Neural cell (in vitro differentiated cells): ENCODE data around the gene ZCCHC13. TPM values are rescaled to one million over a fixed set of nuclear protein-coding genes. Genes with fewer than 3 reads are reported as not detected.

Source experiments
- H2AFZ ChIP-seq: fragments of 200-600, 300-800 bp; sonication (generic), shearing (Covaris generic); 2 replicates; pipeline ENCODE4 v1.6.0; 2014; ENCODE audit warnings: low read depth, mild to moderate bottlenecking, antibody characterized with exemption, low read length, moderate library complexity
- H3F3A ChIP-seq: fragments of 200-600 bp; shearing (Covaris generic); 2 replicates; pipeline ENCODE4 v1.6.1; 2016; ENCODE audit warnings: mild to moderate bottlenecking, moderate library complexity, mixed read lengths, antibody characterized with exemption, low read length; ENCODE audit not compliant: insufficient read depth, poor library complexity, severe bottlenecking
- H3K27ac ChIP-seq: fragments of 200-600, 300-800 bp; sonication (generic), shearing (Covaris generic); 2 replicates; pipeline ENCODE4 v1.5.1; 2014; ENCODE audit warnings: mild to moderate bottlenecking, low read length, moderate library complexity
- H3K27me3 ChIP-seq: fragments of 300-800, 200-600 bp; sonication (generic), shearing (Covaris generic); 2 replicates; pipeline ENCODE4 v1.6.0; 2014; ENCODE audit warnings: mild to moderate bottlenecking, low read depth, low read length, moderate library complexity; ENCODE audit not compliant: insufficient read depth
- H3K36me3 ChIP-seq: fragments of 300-800, 200-600 bp; sonication (generic), shearing (Covaris generic); 2 replicates; pipeline ENCODE4 v1.5.1; 2014; ENCODE audit warnings: mild to moderate bottlenecking, antibody characterized with exemption, low read length, moderate library complexity; ENCODE audit not compliant: insufficient read depth
- H3K4me2 ChIP-seq: fragments of 300-800, 200-600 bp; sonication (generic), shearing (Covaris generic); 2 replicates; pipeline ENCODE4 v1.6.0; 2014; ENCODE audit warnings: mild to moderate bottlenecking, low read length
- H3K4me3 ChIP-seq: fragments of 300-800, 200-600 bp; sonication (generic), shearing (Covaris generic); 2 replicates; pipeline ENCODE4 v1.5.1; 2014; ENCODE audit warnings: mild to moderate bottlenecking, low read length, moderate library complexity
- H3K79me2 ChIP-seq: fragments of 200-600 bp; shearing (Covaris generic); replicated peaks from 2 replicates; pipeline ENCODE4 v1.6.0; 2014; ENCODE audit warnings: mild to moderate bottlenecking, low read length, moderate library complexity; ENCODE audit not compliant: insufficient read depth
- H3K9ac ChIP-seq: fragments of 300-800, 200-600 bp; sonication (generic), shearing (Covaris generic); 2 replicates; pipeline ENCODE4 v1.6.1; 2016; ENCODE audit warnings: mild to moderate bottlenecking, low read length, mixed read lengths
- H3K9me2 ChIP-seq: fragments of 200-600 bp; shearing (Covaris generic); 2 replicates; pipeline ENCODE4 v1.6.1; 2016; ENCODE audit warnings: mild to moderate bottlenecking, low read length, mixed read lengths; ENCODE audit not compliant: insufficient read depth
- H3K9me3 ChIP-seq: fragments of 200-600, 300-800 bp; sonication (generic), shearing (Covaris generic); 2 replicates; pipeline ENCODE4 v1.6.1; 2016; ENCODE audit warnings: mild to moderate bottlenecking, mixed run types, low read length, moderate library complexity, mixed read lengths
- H4K20me1 ChIP-seq: fragments of 200-600 bp; shearing (Covaris generic); 2 replicates; pipeline ENCODE4 v1.6.1; 2016; ENCODE audit warnings: mild to moderate bottlenecking, mixed run types; ENCODE audit not compliant: insufficient read depth
- EP300 ChIP-seq: fragments of 450-650 bp; conservative IDR thresholded peaks from 2 replicates; pipeline ENCODE4 v1.6.1; 2014; ENCODE audit warnings: antibody characterized with exemption, mild to moderate bottlenecking, moderate library complexity; ENCODE audit not compliant: poor library complexity, severe bottlenecking
- EZH2 ChIP-seq: fragments of 200-600, 300-800 bp; shearing (Covaris generic), sonication (generic); IDR thresholded peaks from 2 replicates; pipeline ENCODE4 v1.6.1; 2014; ENCODE audit warnings: antibody characterized with exemption, low read length, borderline replicate concordance, mild to moderate bottlenecking; ENCODE audit not compliant: insufficient read depth, poor library complexity, severe bottlenecking
- MXI1 ChIP-seq: fragments of 450-650 bp; conservative IDR thresholded peaks from 2 replicates; pipeline ENCODE4 v1.6.1; 2014; ENCODE audit warnings: antibody characterized with exemption, mild to moderate bottlenecking; ENCODE audit not compliant: poor library complexity, severe bottlenecking
- POLR2AphosphoS5 ChIP-seq: IDR thresholded peaks from 2 replicates; pipeline ENCODE4 v1.6.1; 2012
- RAD21 ChIP-seq: fragments of 450-650 bp; conservative IDR thresholded peaks from 2 replicates; pipeline ENCODE4 v1.6.1; 2014; ENCODE audit warnings: antibody characterized with exemption, mild to moderate bottlenecking, moderate library complexity
- SMC3 ChIP-seq: fragments of 450-650 bp; conservative IDR thresholded peaks from 2 replicates; pipeline ENCODE4 v1.6.1; 2014; ENCODE audit warnings: antibody characterized with exemption, mild to moderate bottlenecking, moderate library complexity; ENCODE audit not compliant: poor library complexity
- TAF1 ChIP-seq: IDR thresholded peaks from 2 replicates; pipeline ENCODE4 v1.6.1; 2012; ENCODE audit warnings: low read depth
- polyA plus RNA-seq: library from polyadenylated mRNA; depleted of rRNA; stranded (reverse); fragments of >200 nt; gene quantifications from 2 replicates; pipeline ENCODE4 v1.2.3, GENCODE V29; 2014
- TF ChIP-seq, protein P1 (sequence below): fragments of 450-650 bp; IDR thresholded peaks from 2 replicates; pipeline ENCODE4 v1.5.1; 2014; ENCODE audit warnings: antibody characterized with exemption, mild to moderate bottlenecking, moderate library complexity; ENCODE audit not compliant: poor library complexity, severe bottlenecking
- TF ChIP-seq, protein P2 (sequence below): IDR thresholded peaks from 2 replicates; pipeline ENCODE4 v1.6.1; 2012; ENCODE audit warnings: borderline replicate concordance

ZCCHC13 gene
- polyA plus RNA-seq, 1 donor from 2014 or later = not detected

DNA sequence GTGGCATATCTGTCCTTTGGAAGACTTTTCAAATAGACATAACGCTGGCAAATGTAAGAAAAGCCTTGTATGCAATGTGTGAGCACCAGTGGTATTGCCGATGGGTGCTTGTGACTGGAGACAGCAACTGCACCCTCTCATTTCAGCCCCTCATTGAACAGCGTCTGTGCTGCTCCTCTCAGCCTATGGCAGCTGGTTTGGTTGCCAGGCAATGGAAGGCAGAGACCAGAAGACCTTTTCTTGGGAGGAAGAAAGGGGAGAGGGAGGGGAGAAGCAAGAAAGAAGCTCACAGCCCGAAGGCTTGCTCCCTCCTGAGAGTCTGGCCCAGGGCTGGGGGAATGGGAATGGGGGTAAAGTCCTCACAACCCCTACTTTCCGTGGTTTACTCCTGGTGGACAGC lies 20.2 kb downstream of the ZCCHC13 start:
- Histone ChIP-seq H2AFZ (no peak overlapping the region), H3K79me2 (no peaks in the 10 kb centered on the region), H3K9me2 (no peaks in the 10 kb centered on the region), H4K20me1 (no peaks in the 10 kb centered on the region), H3K9me3 (no peaks in the 10 kb centered on the region), H3K36me3 (no peaks in the 10 kb centered on the region), H3K4me2 (no peak overlapping the region), H3K27me3 (no peaks in the 10 kb centered on the region), H3F3A (no peaks in the 10 kb centered on the region), H3K4me3 (peak overlapping the region; percentile 53), H3K9ac (peak overlapping the region; percentile 69), H3K27ac (peak overlapping the region; percentile 96)
- TF ChIP-seq POLR2AphosphoS5 (no peak), RAD21 (no peak), TAF1 (peak; percentile 48), SMC3 (no peak), MXI1 (no peak)
- TF ChIP-seq, protein P1, sequence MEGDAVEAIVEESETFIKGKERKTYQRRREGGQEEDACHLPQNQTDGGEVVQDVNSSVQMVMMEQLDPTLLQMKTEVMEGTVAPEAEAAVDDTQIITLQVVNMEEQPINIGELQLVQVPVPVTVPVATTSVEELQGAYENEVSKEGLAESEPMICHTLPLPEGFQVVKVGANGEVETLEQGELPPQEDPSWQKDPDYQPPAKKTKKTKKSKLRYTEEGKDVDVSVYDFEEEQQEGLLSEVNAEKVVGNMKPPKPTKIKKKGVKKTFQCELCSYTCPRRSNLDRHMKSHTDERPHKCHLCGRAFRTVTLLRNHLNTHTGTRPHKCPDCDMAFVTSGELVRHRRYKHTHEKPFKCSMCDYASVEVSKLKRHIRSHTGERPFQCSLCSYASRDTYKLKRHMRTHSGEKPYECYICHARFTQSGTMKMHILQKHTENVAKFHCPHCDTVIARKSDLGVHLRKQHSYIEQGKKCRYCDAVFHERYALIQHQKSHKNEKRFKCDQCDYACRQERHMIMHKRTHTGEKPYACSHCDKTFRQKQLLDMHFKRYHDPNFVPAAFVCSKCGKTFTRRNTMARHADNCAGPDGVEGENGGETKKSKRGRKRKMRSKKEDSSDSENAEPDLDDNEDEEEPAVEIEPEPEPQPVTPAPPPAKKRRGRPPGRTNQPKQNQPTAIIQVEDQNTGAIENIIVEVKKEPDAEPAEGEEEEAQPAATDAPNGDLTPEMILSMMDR = no peak
- TF ChIP-seq, protein P2, sequence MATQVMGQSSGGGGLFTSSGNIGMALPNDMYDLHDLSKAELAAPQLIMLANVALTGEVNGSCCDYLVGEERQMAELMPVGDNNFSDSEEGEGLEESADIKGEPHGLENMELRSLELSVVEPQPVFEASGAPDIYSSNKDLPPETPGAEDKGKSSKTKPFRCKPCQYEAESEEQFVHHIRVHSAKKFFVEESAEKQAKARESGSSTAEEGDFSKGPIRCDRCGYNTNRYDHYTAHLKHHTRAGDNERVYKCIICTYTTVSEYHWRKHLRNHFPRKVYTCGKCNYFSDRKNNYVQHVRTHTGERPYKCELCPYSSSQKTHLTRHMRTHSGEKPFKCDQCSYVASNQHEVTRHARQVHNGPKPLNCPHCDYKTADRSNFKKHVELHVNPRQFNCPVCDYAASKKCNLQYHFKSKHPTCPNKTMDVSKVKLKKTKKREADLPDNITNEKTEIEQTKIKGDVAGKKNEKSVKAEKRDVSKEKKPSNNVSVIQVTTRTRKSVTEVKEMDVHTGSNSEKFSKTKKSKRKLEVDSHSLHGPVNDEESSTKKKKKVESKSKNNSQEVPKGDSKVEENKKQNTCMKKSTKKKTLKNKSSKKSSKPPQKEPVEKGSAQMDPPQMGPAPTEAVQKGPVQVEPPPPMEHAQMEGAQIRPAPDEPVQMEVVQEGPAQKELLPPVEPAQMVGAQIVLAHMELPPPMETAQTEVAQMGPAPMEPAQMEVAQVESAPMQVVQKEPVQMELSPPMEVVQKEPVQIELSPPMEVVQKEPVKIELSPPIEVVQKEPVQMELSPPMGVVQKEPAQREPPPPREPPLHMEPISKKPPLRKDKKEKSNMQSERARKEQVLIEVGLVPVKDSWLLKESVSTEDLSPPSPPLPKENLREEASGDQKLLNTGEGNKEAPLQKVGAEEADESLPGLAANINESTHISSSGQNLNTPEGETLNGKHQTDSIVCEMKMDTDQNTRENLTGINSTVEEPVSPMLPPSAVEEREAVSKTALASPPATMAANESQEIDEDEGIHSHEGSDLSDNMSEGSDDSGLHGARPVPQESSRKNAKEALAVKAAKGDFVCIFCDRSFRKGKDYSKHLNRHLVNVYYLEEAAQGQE = no peak

DNA sequence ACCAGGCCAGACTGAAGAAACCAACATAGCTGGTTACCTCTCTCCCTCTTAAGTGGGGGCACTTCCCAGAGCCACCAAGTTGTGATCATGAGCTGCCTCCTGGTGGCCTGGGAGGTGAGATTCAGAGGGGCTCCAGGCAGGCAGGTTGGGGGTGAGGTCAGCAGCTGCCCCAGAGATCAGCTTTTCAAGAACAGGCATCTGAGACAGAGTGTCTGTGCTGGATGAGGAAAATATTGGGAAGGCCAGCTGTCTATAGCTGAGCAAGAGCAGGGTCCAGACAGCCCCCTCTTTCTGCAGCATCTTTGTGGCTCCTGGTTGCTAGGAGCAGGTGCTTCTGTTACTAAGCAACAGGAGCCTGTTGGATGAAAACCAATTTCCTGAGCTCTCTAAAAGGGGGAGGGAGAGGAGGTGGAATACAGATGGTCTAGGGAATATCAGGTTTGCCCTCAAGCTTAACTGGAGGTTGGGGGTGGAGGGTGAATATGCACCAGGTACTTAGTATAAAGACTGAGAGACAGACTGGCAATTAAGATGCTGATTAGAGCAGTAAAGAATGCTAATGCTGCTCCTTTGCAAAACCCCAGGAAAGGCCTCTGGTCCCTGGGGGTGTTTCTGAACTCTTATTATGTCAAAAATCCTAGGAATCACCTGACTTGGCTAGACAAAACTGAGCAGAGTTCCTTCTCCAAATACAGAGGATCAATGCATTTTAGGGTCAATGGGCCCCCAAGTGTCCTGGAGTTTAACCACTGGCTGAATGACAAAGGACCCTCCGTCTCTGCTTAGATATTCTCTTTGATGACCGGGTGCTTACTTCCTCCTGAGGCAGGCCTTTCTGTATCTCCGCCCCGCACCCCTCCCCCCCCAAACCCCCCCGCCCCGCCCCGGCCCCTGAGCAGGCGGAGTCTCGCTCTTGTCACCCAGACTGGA lies 21.4 kb downstream of the ZCCHC13 start:
- no peaks in the 10 kb centered on the region for H3K9me3 ChIP-seq
- H4K20me1 ChIP-seq = no peaks in the 10 kb centered on the region
- no peaks in the 10 kb centered on the region for H3K27me3 ChIP-seq
- peak overlapping the region; percentile 69 for H3K9ac ChIP-seq
- H3K36me3 ChIP-seq = no peaks in the 10 kb centered on the region
- H3K4me3 ChIP-seq = peak overlapping the region; percentile 53
- H3K9me2 ChIP-seq = no peaks in the 10 kb centered on the region
- H2AFZ ChIP-seq = no peak overlapping the region
- TF ChIP-seq RAD21 = peak; percentile 58
- TF ChIP-seq, protein P1 = peak; percentile 59
- TF ChIP-seq, protein P2 = peak; percentile 48
- TF ChIP-seq EZH2 = no peak
- TF ChIP-seq POLR2AphosphoS5 = peak; percentile 18
- peak; percentile 34 for TF ChIP-seq MXI1
- no peak for TF ChIP-seq TAF1
- TF ChIP-seq SMC3 = peak; percentile 44
- peak; percentile 54 for TF ChIP-seq EP300
- H3K79me2 ChIP-seq = no peaks in the 10 kb centered on the region
- H3F3A ChIP-seq = no peaks in the 10 kb centered on the region
- H3K4me2 ChIP-seq = peak overlapping the region; percentile 48
- peak overlapping the region; percentile 96 for H3K27ac ChIP-seq
